SK-N-MC (cell line): ENCODE results near the gene LY86.

Source experiments
- EZH2 ChIP-seq: fragments of 200-600 bp; sonication (generic); IDR thresholded peaks from one replicate; pipeline ENCODE4 v1.6.1; 2017; ENCODE audit warnings: antibody characterized with exemption
- FOXP2 ChIP-seq: optimal IDR thresholded peaks from 2 replicates; pipeline ENCODE3; 2011; ENCODE audit warnings: mild to moderate bottlenecking, moderate library complexity; ENCODE audit not compliant: insufficient read depth; ENCODE audit errors: extremely low read length, control extremely low read depth
- POLR2AphosphoS5 ChIP-seq: IDR thresholded peaks from 2 replicates; pipeline ENCODE4 v1.6.1; 2012; ENCODE audit warnings: mild to moderate bottlenecking, low read depth, low read length, borderline replicate concordance

DNA sequence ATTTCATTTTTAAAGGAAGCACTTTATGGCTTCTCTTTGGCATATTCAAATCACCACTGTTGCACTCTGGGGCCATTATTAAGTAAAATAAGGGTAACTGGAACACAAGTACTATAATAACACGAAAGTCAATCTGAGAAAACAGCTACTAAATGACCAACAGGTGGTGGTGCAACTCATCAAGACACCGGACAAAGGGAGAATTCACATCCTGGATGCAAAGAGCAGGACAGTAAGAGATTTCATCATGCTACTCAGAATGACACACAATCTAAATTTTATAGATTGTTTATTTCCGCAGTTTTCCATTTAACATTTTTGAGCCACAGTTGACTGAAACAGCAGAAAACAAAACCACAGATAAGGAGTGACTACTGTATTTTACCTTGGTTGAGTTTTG is 27.6 kb upstream of the LY86 start:
- no peak for TF ChIP-seq POLR2AphosphoS5
- TF ChIP-seq EZH2, result no peak
- TF ChIP-seq FOXP2, result no peak
